K562 (cell line): Measurements from ENCODE around the gene ARSD. TPM values are rescaled to one million over a fixed set of nuclear protein-coding genes. Genes with fewer than 3 reads are reported as not detected.

Source experiments
- ATAC-seq: fragments of 200-7000 bp; cut with Tn5 transposase; 3 replicates; pipeline ENCODE4 v1.9.1; 2020; ENCODE audit warnings: moderate library complexity
- BruUV-seq: library from RNA; stranded (reverse); fragments of 400-500 nt; replicated peaks from 2 replicates; lab custom pipeline; 2021; lab: Mats Ljungman, UMichigan
- CTCF ChIA-PET: fragments of 300-600 bp; formaldehyde crosslinking; extraction: SDS; loops from one replicate; lab custom pipeline; 2021; ENCODE audit warnings: low intra/inter-chr PET ratio; lab: Yijun Ruan, JAX
- POLR2A ChIA-PET: fragments of 300-600, 350-650 bp; sonication (Branson Sonifier 250); formaldehyde crosslinking; extraction: SDS; loops from one replicate; lab custom pipeline; 2021; ENCODE audit warnings: antibody characterized with exemption, inconsistent platforms; lab: Yijun Ruan, JAX
- DNase-seq, 4 experiments: peaks; one replicate each; pipeline versions ENCODE4 v3.0.0 to v3.0.0-alpha.2; 2011 to 2018; ENCODE audit warnings: low spot score in 3 of 4, mixed read lengths in 3 of 4; ENCODE audit errors: extremely low read depth in 1 of 4
- FAIRE-seq: peaks from 2 replicates; lab custom pipeline; 2011; peaks lifted over from hg19 to GRCh38; lab: Jason Lieb, UNC
- H2AFZ ChIP-seq: 2 replicates; pipeline ENCODE4 v1.6.0; 2011; ENCODE audit warnings: low read depth, low read length, control low read depth, inconsistent platforms
- H3K27ac ChIP-seq: fragments of 200-600 bp; 3 replicates; pipeline ENCODE4 v1.8.0; 2011; ENCODE audit warnings: low read depth, mild to moderate bottlenecking, control low read depth, inconsistent platforms, low read length, moderate library complexity, mixed read lengths; ENCODE audit errors: extremely low read depth
- H3K27me3 ChIP-seq, 2 experiments: fragments of 300-600 bp in 1 of 2; 2 replicates in 1 of 2; 3 replicates in 1 of 2; pipeline versions ENCODE4 v1.6.0 to v1.8.0; 2011; ENCODE audit warnings: inconsistent platforms in 2 of 2, low read length in 2 of 2, mild to moderate bottlenecking in 1 of 2, mixed read lengths in 1 of 2, moderate library complexity in 1 of 2; ENCODE audit not compliant: control insufficient read depth in 2 of 2, insufficient read depth in 2 of 2
- H3K36me3 ChIP-seq: fragments of 300-600 bp; 3 replicates; pipeline ENCODE4 v1.8.0; 2011; ENCODE audit warnings: mild to moderate bottlenecking, low read length, inconsistent platforms; ENCODE audit not compliant: control insufficient read depth, insufficient read depth
- H3K4me1 ChIP-seq, 2 experiments: fragments of 200-600 bp in 1 of 2; replicated peaks in 1 of 2; 2 replicates in 1 of 2; 3 replicates in 1 of 2; pipeline versions ENCODE4 v1.5.1 to v1.8.0; 2011; ENCODE audit warnings: inconsistent platforms in 2 of 2, low read length in 2 of 2, mild to moderate bottlenecking in 1 of 2, mixed read lengths in 1 of 2, moderate library complexity in 1 of 2; ENCODE audit not compliant: control insufficient read depth in 2 of 2, insufficient read depth in 2 of 2
- H3K4me2 ChIP-seq: 2 replicates; pipeline ENCODE4 v1.6.1; 2011; ENCODE audit warnings: low read length, control low read depth, inconsistent platforms, mixed read lengths; ENCODE audit not compliant: insufficient read depth
- H3K4me3 ChIP-seq: fragments of 200-600 bp; sonication (generic), shearing (Covaris generic); 2 replicates; pipeline ENCODE4 v1.5.1; 2016; ENCODE audit warnings: control low read depth, inconsistent platforms
- H3K79me2 ChIP-seq: fragments of 200-600 bp; 3 replicates; pipeline ENCODE4 v1.8.0; 2011; ENCODE audit warnings: low read length, inconsistent platforms; ENCODE audit not compliant: control insufficient read depth, insufficient read depth
- H3K9ac ChIP-seq, 2 experiments: 2 replicates each; pipeline versions ENCODE4 v1.6.0 to v1.6.1; 2011; ENCODE audit warnings: low read depth in 2 of 2, low read length in 2 of 2, control low read depth in 1 of 2, inconsistent platforms in 1 of 2, mild to moderate bottlenecking in 1 of 2, mixed read lengths in 1 of 2; ENCODE audit not compliant: insufficient read depth in 1 of 2
- H3K9me1 ChIP-seq: one replicate; pipeline ENCODE4 v1.6.0; 2011; ENCODE audit warnings: inconsistent platforms, mild to moderate bottlenecking, low read length, moderate library complexity; ENCODE audit not compliant: control insufficient read depth, insufficient read depth
- H3K9me3 ChIP-seq: replicated peaks from 2 replicates; pipeline ENCODE4 v1.5.1; 2011; ENCODE audit warnings: low read depth, low read length, inconsistent platforms; ENCODE audit not compliant: control insufficient read depth, insufficient read depth
- H4K20me1 ChIP-seq: replicated peaks from 2 replicates; pipeline ENCODE4 v1.6.1; 2011; ENCODE audit warnings: low read length, inconsistent platforms, mixed read lengths; ENCODE audit not compliant: control insufficient read depth, insufficient read depth
- CEBPG ChIP-seq, 3 experiments: fragments of 200-800 bp in 1 of 3; sonication (Bioruptor generic) in 1 of 3; sonication (generic) in 1 of 3; formaldehyde crosslinking in 1 of 3; IDR thresholded peaks in 2 of 3; conservative IDR thresholded peaks in 1 of 3; 2 replicates each; pipeline versions ENCODE4 v1.6.1 to v1.8.0; 2016 to 2022; ENCODE audit warnings: missing compliant biosample characterization in 2 of 3, missing genetic modification characterization in 2 of 3, mild to moderate bottlenecking in 1 of 3, missing genetic modification reagents in 1 of 3
- MAFK ChIP-seq: IDR thresholded peaks from 2 replicates; pipeline ENCODE4 v1.6.1; 2011; ENCODE audit warnings: low read length, improper control_type of control experiment
- SOX6 ChIP-seq: fragments of 450-650 bp; IDR thresholded peaks from 2 replicates; pipeline ENCODE4 v1.6.1; 2014; ENCODE audit warnings: mild to moderate bottlenecking
- TCF7 ChIP-seq: sonication (generic); IDR thresholded peaks from 2 replicates; pipeline ENCODE4 v1.6.1; 2016; ENCODE audit warnings: antibody characterized with exemption, borderline replicate concordance
- ZBTB7A ChIP-seq: IDR thresholded peaks from 2 replicates; pipeline ENCODE4 v1.6.1; 2011; ENCODE audit warnings: low read depth, mild to moderate bottlenecking, low read length, moderate library complexity, borderline replicate concordance; ENCODE audit not compliant: control insufficient read depth
- WGBS: fragments of 100-300 bp; shearing (Covaris generic); methylation state at CpG from one replicate; pipeline ENCODE4 v1.1.6; 2016; ENCODE audit warnings: low coverage, mixed read lengths; ENCODE audit not compliant: insufficient coverage; ENCODE audit errors: missing lambda C conversion rate; 5-methylcytosine and 5-hydroxymethylcytosine counted together
- in situ Hi-C: fragments of 300-500 bp; cut with MboI; formaldehyde crosslinking; loops from 4 replicates; pipeline ENCODE4 v1.15.0; 2018; ENCODE audit warnings: inconsistent platforms, mixed read lengths
- intact Hi-C: fragments of 100-400 bp; cut with micrococcal nuclease; formaldehyde crosslinking; loops from 2 replicates; pipeline ENCODE4 v1.14.2; 2022
- polyA plus RNA-seq, 8 experiments: library from polyadenylated mRNA; depleted of rRNA in 4 of 8; stranded (reverse) in 5 of 8; unstranded in 3 of 8; fragments of >200 nt; fragmentation: Nextera tagmentation in 2 of 8; fragmentation: Illumina TruSeq in 1 of 8; extraction: Ambion mirVana in 2 of 8; extraction: Trizol in 1 of 8; gene quantifications; 2 replicates each; pipeline versions ENCODE4 v1.2.1 to v1.2.3, GENCODE V29; 2011 to 2014; ENCODE audit warnings: inconsistent platforms in 1 of 8, missing spikeins in 1 of 8
- total RNA-seq, 7 experiments: library from RNA; depleted of rRNA in 6 of 7; stranded (reverse); fragments of >200 nt in 6 of 7; fragmentation: Illumina TruSeq in 2 of 7; extraction: Trizol in 2 of 7; gene quantifications; 2 replicates each; pipeline versions ENCODE4 v1.2.1 to v1.2.3, GENCODE V29; 2011 to 2021; ENCODE audit warnings: low replicate concordance in 1 of 7
- TF ChIP-seq, protein P1 (sequence below): fragments of 200-800 bp; sonication (Bioruptor generic); IDR thresholded peaks from 2 replicates; pipeline ENCODE4 v1.6.1; 2017; ENCODE audit warnings: missing genetic modification characterization, missing compliant biosample characterization
- TF ChIP-seq, protein P2 (sequence below): fragments of 200-600 bp; sonication (generic); IDR thresholded peaks from one replicate; pipeline ENCODE4 v1.6.1; 2012; ENCODE audit warnings: mild to moderate bottlenecking, low read depth, low read length, inconsistent platforms
- TF ChIP-seq, protein P3 (sequence below): fragments of 450-650 bp; IDR thresholded peaks from 2 replicates; pipeline ENCODE4 v1.6.1; 2017; ENCODE audit warnings: mild to moderate bottlenecking, moderate library complexity

ARSD gene
- total and polyA plus RNA-seq, 9 of the 15 experiments (the other 6 are each of a cell fraction or from before 2014, with no cell fraction given) = 0.05 to 0.23 (median 0.09) TPM; not detected in 1

DNA sequence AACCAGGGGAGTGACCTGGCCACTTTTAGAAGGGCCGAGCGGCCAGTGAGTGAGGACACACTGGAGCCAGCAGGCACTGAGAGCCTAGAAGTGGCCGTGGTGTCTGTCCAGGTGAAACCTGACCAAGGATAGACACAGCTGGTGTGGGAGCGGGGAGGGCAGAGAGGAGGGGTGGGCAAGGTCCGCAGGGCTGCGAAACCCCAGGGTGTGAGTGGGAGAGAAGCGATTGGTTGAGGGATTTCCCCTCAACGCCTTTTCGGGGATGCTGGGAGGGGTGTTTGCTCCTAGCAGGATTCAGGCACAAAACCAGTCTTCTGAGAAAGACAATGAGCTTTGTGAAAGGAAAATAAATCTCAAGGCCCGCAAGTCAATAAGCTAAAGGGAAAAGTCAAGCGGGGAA, 33.2 kb upstream of the ARSD start:
- H3K36me3 ChIP-seq = no peaks in the 10 kb centered on the region
- intact Hi-C loops (no loop called here), in situ Hi-C loops (no loop called here)
- DNase-seq (no peak), FAIRE-seq (no peak), ATAC-seq (no peak)
- H4K20me1 ChIP-seq = no peaks in the 10 kb centered on the region
- H3K9me3 ChIP-seq = no peaks in the 10 kb centered on the region
- peaks cover 6 to 24% of the 10 kb centered on the region in 2 experiments; a peak in 4 of 5 replicates for H3K27me3 ChIP-seq
- H2AFZ ChIP-seq = no peak overlapping the region
- BruUV-seq = no TSS peak
- CTCF ChIA-PET = no interaction called here
- POLR2A ChIA-PET = interaction anchor here (0.7 kb wide), 1 partner anchor 158 kb away, joined by 3 read pairs; no protein-coding TSS in a partner anchor
- no peaks in the 10 kb centered on the region; a peak in 1 of 5 replicates for H3K4me1 ChIP-seq
- no peaks in the 10 kb centered on the region for H3K79me2 ChIP-seq
- no peak overlapping the region for H3K4me2 ChIP-seq
- no peak overlapping the region for H3K27ac ChIP-seq
- no peaks in the 10 kb centered on the region for H3K9me1 ChIP-seq
- no peak overlapping the region for H3K4me3 ChIP-seq
- WGBS = 26% methylated on average over 4 of the region's 11 CpGs
- no peak overlapping the region for H3K9ac ChIP-seq
- TF ChIP-seq, protein P1, sequence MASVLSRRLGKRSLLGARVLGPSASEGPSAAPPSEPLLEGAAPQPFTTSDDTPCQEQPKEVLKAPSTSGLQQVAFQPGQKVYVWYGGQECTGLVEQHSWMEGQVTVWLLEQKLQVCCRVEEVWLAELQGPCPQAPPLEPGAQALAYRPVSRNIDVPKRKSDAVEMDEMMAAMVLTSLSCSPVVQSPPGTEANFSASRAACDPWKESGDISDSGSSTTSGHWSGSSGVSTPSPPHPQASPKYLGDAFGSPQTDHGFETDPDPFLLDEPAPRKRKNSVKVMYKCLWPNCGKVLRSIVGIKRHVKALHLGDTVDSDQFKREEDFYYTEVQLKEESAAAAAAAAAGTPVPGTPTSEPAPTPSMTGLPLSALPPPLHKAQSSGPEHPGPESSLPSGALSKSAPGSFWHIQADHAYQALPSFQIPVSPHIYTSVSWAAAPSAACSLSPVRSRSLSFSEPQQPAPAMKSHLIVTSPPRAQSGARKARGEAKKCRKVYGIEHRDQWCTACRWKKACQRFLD (CRISPR knock-in tag) = no peak
- no peak for TF ChIP-seq TCF7
- no peak for TF ChIP-seq MAFK
- TF ChIP-seq SOX6 = no peak
- TF ChIP-seq, protein P2, sequence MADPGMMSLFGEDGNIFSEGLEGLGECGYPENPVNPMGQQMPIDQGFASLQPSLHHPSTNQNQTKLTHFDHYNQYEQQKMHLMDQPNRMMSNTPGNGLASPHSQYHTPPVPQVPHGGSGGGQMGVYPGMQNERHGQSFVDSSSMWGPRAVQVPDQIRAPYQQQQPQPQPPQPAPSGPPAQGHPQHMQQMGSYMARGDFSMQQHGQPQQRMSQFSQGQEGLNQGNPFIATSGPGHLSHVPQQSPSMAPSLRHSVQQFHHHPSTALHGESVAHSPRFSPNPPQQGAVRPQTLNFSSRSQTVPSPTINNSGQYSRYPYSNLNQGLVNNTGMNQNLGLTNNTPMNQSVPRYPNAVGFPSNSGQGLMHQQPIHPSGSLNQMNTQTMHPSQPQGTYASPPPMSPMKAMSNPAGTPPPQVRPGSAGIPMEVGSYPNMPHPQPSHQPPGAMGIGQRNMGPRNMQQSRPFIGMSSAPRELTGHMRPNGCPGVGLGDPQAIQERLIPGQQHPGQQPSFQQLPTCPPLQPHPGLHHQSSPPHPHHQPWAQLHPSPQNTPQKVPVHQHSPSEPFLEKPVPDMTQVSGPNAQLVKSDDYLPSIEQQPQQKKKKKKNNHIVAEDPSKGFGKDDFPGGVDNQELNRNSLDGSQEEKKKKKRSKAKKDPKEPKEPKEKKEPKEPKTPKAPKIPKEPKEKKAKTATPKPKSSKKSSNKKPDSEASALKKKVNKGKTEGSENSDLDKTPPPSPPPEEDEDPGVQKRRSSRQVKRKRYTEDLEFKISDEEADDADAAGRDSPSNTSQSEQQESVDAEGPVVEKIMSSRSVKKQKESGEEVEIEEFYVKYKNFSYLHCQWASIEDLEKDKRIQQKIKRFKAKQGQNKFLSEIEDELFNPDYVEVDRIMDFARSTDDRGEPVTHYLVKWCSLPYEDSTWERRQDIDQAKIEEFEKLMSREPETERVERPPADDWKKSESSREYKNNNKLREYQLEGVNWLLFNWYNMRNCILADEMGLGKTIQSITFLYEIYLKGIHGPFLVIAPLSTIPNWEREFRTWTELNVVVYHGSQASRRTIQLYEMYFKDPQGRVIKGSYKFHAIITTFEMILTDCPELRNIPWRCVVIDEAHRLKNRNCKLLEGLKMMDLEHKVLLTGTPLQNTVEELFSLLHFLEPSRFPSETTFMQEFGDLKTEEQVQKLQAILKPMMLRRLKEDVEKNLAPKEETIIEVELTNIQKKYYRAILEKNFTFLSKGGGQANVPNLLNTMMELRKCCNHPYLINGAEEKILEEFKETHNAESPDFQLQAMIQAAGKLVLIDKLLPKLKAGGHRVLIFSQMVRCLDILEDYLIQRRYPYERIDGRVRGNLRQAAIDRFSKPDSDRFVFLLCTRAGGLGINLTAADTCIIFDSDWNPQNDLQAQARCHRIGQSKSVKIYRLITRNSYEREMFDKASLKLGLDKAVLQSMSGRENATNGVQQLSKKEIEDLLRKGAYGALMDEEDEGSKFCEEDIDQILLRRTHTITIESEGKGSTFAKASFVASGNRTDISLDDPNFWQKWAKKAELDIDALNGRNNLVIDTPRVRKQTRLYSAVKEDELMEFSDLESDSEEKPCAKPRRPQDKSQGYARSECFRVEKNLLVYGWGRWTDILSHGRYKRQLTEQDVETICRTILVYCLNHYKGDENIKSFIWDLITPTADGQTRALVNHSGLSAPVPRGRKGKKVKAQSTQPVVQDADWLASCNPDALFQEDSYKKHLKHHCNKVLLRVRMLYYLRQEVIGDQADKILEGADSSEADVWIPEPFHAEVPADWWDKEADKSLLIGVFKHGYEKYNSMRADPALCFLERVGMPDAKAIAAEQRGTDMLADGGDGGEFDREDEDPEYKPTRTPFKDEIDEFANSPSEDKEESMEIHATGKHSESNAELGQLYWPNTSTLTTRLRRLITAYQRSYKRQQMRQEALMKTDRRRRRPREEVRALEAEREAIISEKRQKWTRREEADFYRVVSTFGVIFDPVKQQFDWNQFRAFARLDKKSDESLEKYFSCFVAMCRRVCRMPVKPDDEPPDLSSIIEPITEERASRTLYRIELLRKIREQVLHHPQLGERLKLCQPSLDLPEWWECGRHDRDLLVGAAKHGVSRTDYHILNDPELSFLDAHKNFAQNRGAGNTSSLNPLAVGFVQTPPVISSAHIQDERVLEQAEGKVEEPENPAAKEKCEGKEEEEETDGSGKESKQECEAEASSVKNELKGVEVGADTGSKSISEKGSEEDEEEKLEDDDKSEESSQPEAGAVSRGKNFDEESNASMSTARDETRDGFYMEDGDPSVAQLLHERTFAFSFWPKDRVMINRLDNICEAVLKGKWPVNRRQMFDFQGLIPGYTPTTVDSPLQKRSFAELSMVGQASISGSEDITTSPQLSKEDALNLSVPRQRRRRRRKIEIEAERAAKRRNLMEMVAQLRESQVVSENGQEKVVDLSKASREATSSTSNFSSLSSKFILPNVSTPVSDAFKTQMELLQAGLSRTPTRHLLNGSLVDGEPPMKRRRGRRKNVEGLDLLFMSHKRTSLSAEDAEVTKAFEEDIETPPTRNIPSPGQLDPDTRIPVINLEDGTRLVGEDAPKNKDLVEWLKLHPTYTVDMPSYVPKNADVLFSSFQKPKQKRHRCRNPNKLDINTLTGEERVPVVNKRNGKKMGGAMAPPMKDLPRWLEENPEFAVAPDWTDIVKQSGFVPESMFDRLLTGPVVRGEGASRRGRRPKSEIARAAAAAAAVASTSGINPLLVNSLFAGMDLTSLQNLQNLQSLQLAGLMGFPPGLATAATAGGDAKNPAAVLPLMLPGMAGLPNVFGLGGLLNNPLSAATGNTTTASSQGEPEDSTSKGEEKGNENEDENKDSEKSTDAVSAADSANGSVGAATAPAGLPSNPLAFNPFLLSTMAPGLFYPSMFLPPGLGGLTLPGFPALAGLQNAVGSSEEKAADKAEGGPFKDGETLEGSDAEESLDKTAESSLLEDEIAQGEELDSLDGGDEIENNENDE = no peak
- no peak for TF ChIP-seq ZBTB7A
- TF ChIP-seq, protein P3, sequence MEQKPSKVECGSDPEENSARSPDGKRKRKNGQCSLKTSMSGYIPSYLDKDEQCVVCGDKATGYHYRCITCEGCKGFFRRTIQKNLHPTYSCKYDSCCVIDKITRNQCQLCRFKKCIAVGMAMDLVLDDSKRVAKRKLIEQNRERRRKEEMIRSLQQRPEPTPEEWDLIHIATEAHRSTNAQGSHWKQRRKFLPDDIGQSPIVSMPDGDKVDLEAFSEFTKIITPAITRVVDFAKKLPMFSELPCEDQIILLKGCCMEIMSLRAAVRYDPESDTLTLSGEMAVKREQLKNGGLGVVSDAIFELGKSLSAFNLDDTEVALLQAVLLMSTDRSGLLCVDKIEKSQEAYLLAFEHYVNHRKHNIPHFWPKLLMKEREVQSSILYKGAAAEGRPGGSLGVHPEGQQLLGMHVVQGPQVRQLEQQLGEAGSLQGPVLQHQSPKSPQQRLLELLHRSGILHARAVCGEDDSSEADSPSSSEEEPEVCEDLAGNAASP = no peak
- no peak for TF ChIP-seq CEBPG (CRISPR knock-in tag; IDR thresholded peaks at IDR 0.05)
- TF ChIP-seq CEBPG (tag; conservative IDR thresholded peaks at IDR 0.05 in 1 of 2, IDR thresholded peaks at IDR 0.05 in 1 of 2) = no peak
